Heart left ventricle (tissue), 13 donors: ENCODE data around the gene FSTL3.

Experiments used
- POLR2A ChIP-seq, 2 donors: fragments of 450-650 bp; IDR thresholded peaks; one replicate each; pipeline ENCODE4 v1.6.1; 2017; ENCODE audit warnings: antibody characterized with exemption in 2 of 2, mild to moderate bottlenecking in 2 of 2, moderate library complexity in 2 of 2
- TF ChIP-seq, protein P1 (sequence below), 12 donors: fragments of 200-600 bp; sonication (generic) in 4 of 12; IDR thresholded peaks; one replicate each; pipeline versions ENCODE4 v1.5.0 to v1.8.0; 2018 to 2022; ENCODE audit warnings: antibody characterized with exemption in 12 of 12, mild to moderate bottlenecking in 5 of 12
- donor health status: ischemic (EF 13 %, LVEDD 7.1; RV severe dilation, severe dysfunction).
- donor health status: DM: no; HTN: yes; CAD: no.
- donor health status: DM: no; HTN: no; CAD: no.
- donor health status: ischemic (EF 25% LVEDD 6.9; RV normal size, moderate dysfunction).
- donor health status: ischemic (EF 25% LVEDD 5.7; RV mildly dilated, moderate dysfunction).
- donor health status: ischemic (EF 35%, LVEDD 5.7; RV mildly dilated, moderate dysfunction).
- donor health status: nonischemic (EF 11% LVEDD 7.7; RV severe dilation, severe dysfunction).
- donor health status: DM: yes; HTN: yes; CAD: no.
- donor health status: PGD.
- donor health status: ischemic (EF 29% LVEDD 5.4; RV normal size, mild dysfunction).
- donor health status: nonischemic (EF 23%, LVEDD 6.1; RV moderate dilation, normal function).

DNA sequence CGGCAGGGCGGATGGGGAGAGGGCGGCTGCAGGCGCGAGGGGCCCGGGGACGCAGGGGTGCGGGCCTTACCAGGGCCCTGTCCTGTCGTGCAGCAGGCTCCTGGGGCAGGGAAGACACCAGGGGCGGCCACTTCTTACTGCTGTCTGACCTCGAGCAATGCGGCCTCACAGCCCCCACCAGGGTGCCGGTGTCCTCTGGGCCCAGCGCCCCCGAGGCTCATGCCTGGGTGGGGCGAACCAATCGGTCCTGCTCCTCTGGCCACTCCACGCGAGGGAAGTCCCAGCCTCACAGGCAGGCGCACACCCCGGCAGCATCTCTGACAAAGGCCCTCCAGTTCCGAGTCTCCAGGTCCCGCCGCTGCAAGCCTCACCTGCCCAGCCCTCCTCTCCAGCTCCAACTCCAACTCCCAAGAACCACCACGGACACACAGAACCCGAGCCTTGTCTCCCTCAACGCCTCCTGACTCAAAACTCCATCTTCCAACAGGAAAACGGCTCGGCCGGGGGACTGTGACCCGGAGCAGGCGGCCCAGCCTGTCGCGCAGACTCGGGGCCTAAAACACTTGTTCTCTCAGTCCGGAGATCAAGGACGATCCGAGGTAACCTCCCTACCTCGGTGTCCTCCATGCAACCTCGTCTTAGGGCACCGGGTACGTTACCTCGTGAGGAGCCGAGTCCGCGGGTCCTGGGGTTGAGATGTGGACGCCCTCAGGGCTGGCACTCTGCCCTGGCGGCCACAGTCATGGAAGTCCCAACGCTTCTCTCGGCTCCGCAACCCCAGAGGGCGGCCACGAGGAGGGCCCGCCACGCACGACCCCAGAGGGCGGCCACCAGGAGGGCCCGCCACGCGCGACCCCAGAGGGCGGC lies 30.0 kb upstream of the FSTL3 start:
- no peak for TF ChIP-seq POLR2A (IDR thresholded peaks at IDR 0.05)
- TF ChIP-seq, protein P1, sequence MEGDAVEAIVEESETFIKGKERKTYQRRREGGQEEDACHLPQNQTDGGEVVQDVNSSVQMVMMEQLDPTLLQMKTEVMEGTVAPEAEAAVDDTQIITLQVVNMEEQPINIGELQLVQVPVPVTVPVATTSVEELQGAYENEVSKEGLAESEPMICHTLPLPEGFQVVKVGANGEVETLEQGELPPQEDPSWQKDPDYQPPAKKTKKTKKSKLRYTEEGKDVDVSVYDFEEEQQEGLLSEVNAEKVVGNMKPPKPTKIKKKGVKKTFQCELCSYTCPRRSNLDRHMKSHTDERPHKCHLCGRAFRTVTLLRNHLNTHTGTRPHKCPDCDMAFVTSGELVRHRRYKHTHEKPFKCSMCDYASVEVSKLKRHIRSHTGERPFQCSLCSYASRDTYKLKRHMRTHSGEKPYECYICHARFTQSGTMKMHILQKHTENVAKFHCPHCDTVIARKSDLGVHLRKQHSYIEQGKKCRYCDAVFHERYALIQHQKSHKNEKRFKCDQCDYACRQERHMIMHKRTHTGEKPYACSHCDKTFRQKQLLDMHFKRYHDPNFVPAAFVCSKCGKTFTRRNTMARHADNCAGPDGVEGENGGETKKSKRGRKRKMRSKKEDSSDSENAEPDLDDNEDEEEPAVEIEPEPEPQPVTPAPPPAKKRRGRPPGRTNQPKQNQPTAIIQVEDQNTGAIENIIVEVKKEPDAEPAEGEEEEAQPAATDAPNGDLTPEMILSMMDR (IDR thresholded peaks at IDR 0.05) = no peak
